ENCODE results near the gene RYR2. TPM values are rescaled to one million over a fixed set of nuclear protein-coding genes. Genes with fewer than 3 reads are reported as not detected.

Gene RYR2
- total and polyA plus RNA-seq, 2 of the 8 experiments (the other 6 are each of a cell fraction or from before 2014, with no cell fraction given): 1.3 to 4.4 TPM

- TF ChIP-seq SP4 (IDR thresholded peaks at IDR 0.05; ENCODE audit: low read length): no peak
- TF ChIP-seq, protein P1, sequence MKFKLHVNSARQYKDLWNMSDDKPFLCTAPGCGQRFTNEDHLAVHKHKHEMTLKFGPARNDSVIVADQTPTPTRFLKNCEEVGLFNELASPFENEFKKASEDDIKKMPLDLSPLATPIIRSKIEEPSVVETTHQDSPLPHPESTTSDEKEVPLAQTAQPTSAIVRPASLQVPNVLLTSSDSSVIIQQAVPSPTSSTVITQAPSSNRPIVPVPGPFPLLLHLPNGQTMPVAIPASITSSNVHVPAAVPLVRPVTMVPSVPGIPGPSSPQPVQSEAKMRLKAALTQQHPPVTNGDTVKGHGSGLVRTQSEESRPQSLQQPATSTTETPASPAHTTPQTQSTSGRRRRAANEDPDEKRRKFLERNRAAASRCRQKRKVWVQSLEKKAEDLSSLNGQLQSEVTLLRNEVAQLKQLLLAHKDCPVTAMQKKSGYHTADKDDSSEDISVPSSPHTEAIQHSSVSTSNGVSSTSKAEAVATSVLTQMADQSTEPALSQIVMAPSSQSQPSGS (IDR thresholded peaks at IDR 0.05; ENCODE audit: low read length): no peak
Observed at GRCh38 chr1:237204841-237205240, 162.9 kb downstream of the RYR2 start (continued).
